Endothelial cell of umbilical vein (primary cell): ENCODE results near the gene EEF2K. TPM values are rescaled to one million over a fixed set of nuclear protein-coding genes. Genes with fewer than 3 reads are reported as not detected.

ENCODE experiments used
- BruUV-seq: library from RNA; stranded (reverse); fragments of 400-500 nt; replicated peaks from 2 replicates; lab custom pipeline; 2021; lab: Mats Ljungman, UMichigan
- CTCF ChIA-PET: fragments of 300-600, 350-600 bp; sonication (Branson Sonifier 250); formaldehyde crosslinking; loops from one replicate; lab custom pipeline; 2021; ENCODE audit warnings: antibody characterized with exemption, inconsistent platforms; lab: Charles Lee
- POLR2A ChIA-PET: fragments of 300-600, 350-600 bp; sonication (Branson Sonifier 250); formaldehyde crosslinking; loops from one replicate; lab custom pipeline; 2021; ENCODE audit warnings: antibody characterized with exemption, inconsistent platforms; lab: Charles Lee
- DNase-seq: peaks from one replicate; pipeline ENCODE4 v3.0.0-alpha.2; 2011; ENCODE audit warnings: low read depth, low spot score
- FAIRE-seq: peaks from 2 replicates; lab custom pipeline; 2011; peaks lifted over from hg19 to GRCh38; lab: Jason Lieb, UNC
- H2AFZ ChIP-seq: 2 replicates; pipeline ENCODE4 v1.6.0; 2012; ENCODE audit warnings: low read depth, low read length, control low read depth, inconsistent platforms
- H3K27ac ChIP-seq: 2 replicates; pipeline ENCODE4 v1.5.1; 2011; ENCODE audit warnings: low read depth, mild to moderate bottlenecking, control low read depth, low read length, moderate library complexity; ENCODE audit not compliant: insufficient read depth
- H3K27me3 ChIP-seq, 2 experiments: 2 replicates each; pipeline versions ENCODE4 v1.6.0 to v1.6.1; 2011; ENCODE audit warnings: low read length in 2 of 2, mixed read lengths in 1 of 2; ENCODE audit not compliant: control insufficient read depth in 2 of 2, insufficient read depth in 2 of 2
- H3K36me3 ChIP-seq, 2 experiments: 2 replicates in 1 of 2; 3 replicates in 1 of 2; pipeline ENCODE4 v1.5.1; 2011; ENCODE audit warnings: low read length in 2 of 2, mild to moderate bottlenecking in 1 of 2, moderate library complexity in 1 of 2; ENCODE audit not compliant: control insufficient read depth in 2 of 2, insufficient read depth in 2 of 2; ENCODE audit errors: extremely low read depth in 1 of 2
- H3K4me1 ChIP-seq: 3 replicates; pipeline ENCODE4 v1.5.1; 2011; ENCODE audit warnings: mild to moderate bottlenecking, low read length; ENCODE audit not compliant: control insufficient read depth, insufficient read depth; ENCODE audit errors: extremely low read depth
- H3K4me2 ChIP-seq: 2 replicates; pipeline ENCODE4 v1.6.1; 2011; ENCODE audit warnings: low read length, control low read depth, mixed read lengths; ENCODE audit not compliant: insufficient read depth
- H3K4me3 ChIP-seq, 3 experiments: fragments of 200-600 bp in 1 of 3; sonication (generic), shearing (Covaris generic) in 1 of 3; replicated peaks in 1 of 3; 2 replicates each; pipeline ENCODE4 v1.5.1; 2011 to 2016; ENCODE audit warnings: control low read depth in 3 of 3, low read length in 3 of 3, mild to moderate bottlenecking in 2 of 3, inconsistent platforms in 1 of 3, low read depth in 1 of 3, moderate library complexity in 1 of 3; ENCODE audit not compliant: insufficient read depth in 1 of 3
- H3K79me2 ChIP-seq: 2 replicates; pipeline ENCODE4 v1.6.0; 2012; ENCODE audit warnings: low read length, inconsistent platforms; ENCODE audit not compliant: control insufficient read depth, insufficient read depth
- H3K9ac ChIP-seq: replicated peaks from 2 replicates; pipeline ENCODE3; 2011; ENCODE audit warnings: low read length, control low read depth; ENCODE audit not compliant: insufficient read depth; ENCODE audit errors: extremely low read depth
- H3K9me1 ChIP-seq: replicated peaks from 3 replicates; pipeline ENCODE4 v1.6.0; 2011; ENCODE audit warnings: mild to moderate bottlenecking, low read length; ENCODE audit not compliant: control insufficient read depth, insufficient read depth; ENCODE audit errors: extremely low read depth
- H3K9me3 ChIP-seq: replicated peaks from 2 replicates; pipeline ENCODE4 v1.5.1; 2012; ENCODE audit warnings: low read length, inconsistent platforms; ENCODE audit not compliant: control insufficient read depth, insufficient read depth
- H4K20me1 ChIP-seq: replicated peaks from 2 replicates; pipeline ENCODE3; 2011; ENCODE audit warnings: mild to moderate bottlenecking, low read length; ENCODE audit not compliant: control insufficient read depth, insufficient read depth; ENCODE audit errors: extremely low read depth
- CTCF ChIP-seq, 2 donors: IDR thresholded peaks; 1 replicate in 1 of 2; 2 replicates in 1 of 2; pipeline ENCODE4 v1.5.1; 2011; ENCODE audit warnings: low read length in 2 of 2, mild to moderate bottlenecking in 2 of 2, moderate library complexity in 2 of 2, control low read depth in 1 of 2, inconsistent platforms in 1 of 2, low read depth in 1 of 2; ENCODE audit not compliant: insufficient read depth in 1 of 2; ENCODE audit errors: extremely low read depth in 1 of 2
- GATA2 ChIP-seq: IDR thresholded peaks from 2 replicates; pipeline ENCODE4 v1.7.0; 2011; ENCODE audit warnings: low read depth, mild to moderate bottlenecking, moderate library complexity, mixed read lengths, low read length; ENCODE audit not compliant: insufficient read length, insufficient read depth
- MAX ChIP-seq: IDR thresholded peaks from 2 replicates; pipeline ENCODE4 v1.6.1; 2011; ENCODE audit not compliant: insufficient read depth, insufficient read length
- MYC ChIP-seq: IDR thresholded peaks from one replicate; pipeline ENCODE4 v1.6.1; 2011; ENCODE audit warnings: mild to moderate bottlenecking, low read depth, low read length
- POLR2A ChIP-seq: IDR thresholded peaks from 2 replicates; pipeline ENCODE4 v1.6.1; 2012; ENCODE audit warnings: low read depth, mild to moderate bottlenecking, control low read depth, low read length
- dilution Hi-C: fragments of 300-500 bp; cut with MboI; formaldehyde crosslinking; loops from one replicate; pipeline ENCODE4 v1.15.0; 2019; ENCODE audit warnings: low sequenced_read_pairs; ENCODE audit not compliant: extremely low pct_ligation_motif_present
- intact Hi-C: fragments of 100-400 bp; cut with micrococcal nuclease; formaldehyde crosslinking; loops from one replicate; pipeline ENCODE4 v1.10.0; 2022
- polyA plus RNA-seq, 4 experiments: library from polyadenylated mRNA; depleted of rRNA in 3 of 4; stranded (reverse) in 3 of 4; unstranded in 1 of 4; fragments of >200 nt; gene quantifications; 2 replicates each; pipeline versions ENCODE4 v1.2.1 to v1.2.3, GENCODE V29; 2011 to 2012; ENCODE audit warnings: missing spikeins in 1 of 4
- total RNA-seq: library from RNA; stranded (reverse); gene quantifications from 2 replicates; pipeline ENCODE4 v1.2.3, GENCODE V29; 2021

Gene EEF2K
- total and polyA plus RNA-seq, 2 donors (not counting 3 experiments of a cell fraction or from before 2014, with no cell fraction given), result 16.0 to 48.6 TPM

- dilution Hi-C loops, result no loop called here
- no peak for TF ChIP-seq CTCF (IDR thresholded peaks at IDR 0.05; ENCODE audit: extremely low read depth in 1 of 2, insufficient read depth in 1 of 2, low read depth in 1 of 2, low read length in 2 of 2)
- no peak for TF ChIP-seq POLR2A
- no peak for TF ChIP-seq MAX
- TF ChIP-seq MYC, result no peak
- Histone ChIP-seq H3K79me2 (peaks cover 12% of the 10 kb centered on the region), H3K9me3 (no peaks in the 10 kb centered on the region), H3K27ac (no peak overlapping the region), H4K20me1 (peaks cover 2% of the 10 kb centered on the region), H3K4me2 (no peak overlapping the region), H3K27me3 (no peaks in the 10 kb centered on the region), H3K36me3 (peaks cover 0 to 3% of the 10 kb centered on the region in 2 experiments), H3K9ac (no peak overlapping the region), H3K9me1 (no peaks in the 10 kb centered on the region), H3K4me3 (no peak overlapping the region), H2AFZ (no peak overlapping the region), H3K4me1 (no peaks in the 10 kb centered on the region)
- POLR2A ChIA-PET, result no interaction called here
- intact Hi-C loops, result no loop called here
- no peak for FAIRE-seq
- CTCF ChIA-PET, result interaction anchor here (1.0 to 1.2 kb wide), 2 partner anchors 12 to 53 kb away, joined by 4 to 5 read pairs; no protein-coding TSS in a partner anchor
- no peak for DNase-seq
- no TSS peak for BruUV-seq
Observed at GRCh38 chr16:22219389-22220068, 13.5 kb downstream of the EEF2K start.

GRCh38 chr16:22220069-22220440 lies 14.0 kb downstream of the EEF2K start:
- Histone ChIP-seq H2AFZ (no peak overlapping the region), H3K4me2 (no peak overlapping the region), H3K79me2 (peaks cover 12% of the 10 kb centered on the region), H3K27ac (no peak overlapping the region), H3K27me3 (no peaks in the 10 kb centered on the region), H3K9me3 (no peaks in the 10 kb centered on the region), H4K20me1 (peaks cover 2% of the 10 kb centered on the region), H3K9me1 (no peaks in the 10 kb centered on the region), H3K9ac (no peak overlapping the region), H3K4me1 (no peaks in the 10 kb centered on the region), H3K4me3 (no peak overlapping the region), H3K36me3 (peaks cover 0 to 3% of the 10 kb centered on the region in 2 experiments)
- dilution Hi-C loops, result no loop called here
- BruUV-seq, result no TSS peak
- ChIA-PET POLR2A (no interaction called here), CTCF (interaction anchor here (0.6 to 1.2 kb wide), 3 partner anchors 13 to 53 kb away, joined by 3 to 5 read pairs (median 4); no protein-coding TSS in a partner anchor)
- no peak for DNase-seq
- no peak for TF ChIP-seq CTCF (IDR thresholded peaks at IDR 0.05; ENCODE audit: extremely low read depth in 1 of 2, insufficient read depth in 1 of 2, low read depth in 1 of 2, low read length in 2 of 2)
- no peak for TF ChIP-seq GATA2
- TF ChIP-seq POLR2A, result no peak
- FAIRE-seq, result no peak
- intact Hi-C loops, result no loop called here
